HG03108 (cell line): Measurements from ENCODE around the gene PIP4K2B.
A peak's percentile ranks its signal among the peaks of the same experiment; 100 is the strongest.
"Not testable (repeated sequence)": the region's sequence is repeated elsewhere in the genome, so short reads cannot be mapped to it uniquely, and the experiment has no call there.

Experiments used
- ATAC-seq: cut with Tn5 transposase; IDR thresholded peaks from one replicate; pipeline ENCODE4 v1.9.1; 2021; ENCODE audit warnings: moderate library complexity; ENCODE audit not compliant: unreplicated experiment

PIP4K2B gene

DNA sequence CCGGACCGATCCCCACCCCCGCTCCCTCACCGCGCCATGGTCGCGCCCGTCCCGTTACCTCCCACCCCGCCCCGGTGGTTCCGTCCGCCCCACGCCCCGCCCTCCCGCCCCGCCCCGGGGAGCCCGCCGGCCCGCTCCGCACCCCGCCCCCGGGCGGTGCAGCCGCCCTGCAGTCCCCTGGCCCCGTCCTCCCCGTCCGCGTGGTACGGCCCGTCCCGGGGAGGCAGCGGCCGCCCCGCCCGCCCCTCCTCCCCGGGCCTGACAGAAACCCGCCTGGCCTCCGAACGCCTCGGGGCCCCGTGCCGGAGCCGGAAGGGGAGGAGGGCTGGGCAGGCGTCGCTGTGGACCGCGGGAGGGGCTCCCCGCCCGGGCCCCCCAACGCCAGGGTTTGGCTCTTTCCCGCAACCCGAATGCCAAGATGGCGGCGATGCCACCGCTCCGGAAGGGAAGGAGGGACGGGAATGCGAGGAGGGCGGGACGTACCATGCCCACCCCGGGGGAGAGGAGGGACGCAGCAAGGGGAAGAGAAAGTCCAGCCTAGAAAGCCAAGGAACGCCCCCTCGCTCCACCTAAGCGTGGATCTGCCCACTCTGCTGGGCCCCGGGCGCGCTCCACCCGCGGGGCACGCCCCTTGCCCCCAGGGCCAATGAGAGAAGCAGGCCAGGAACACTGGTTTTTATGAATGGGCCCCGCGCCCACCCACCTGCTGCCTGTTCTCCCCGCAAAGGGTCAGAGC, at the start of gene PIP4K2B:
Gene PIP4K2B, minus strand, starts transcription at position 56 of the 736 bp plus-strand sequence. CDS start 132 bp downstream, outside the sequence.
- ATAC-seq: peak; percentile 72

DNA sequence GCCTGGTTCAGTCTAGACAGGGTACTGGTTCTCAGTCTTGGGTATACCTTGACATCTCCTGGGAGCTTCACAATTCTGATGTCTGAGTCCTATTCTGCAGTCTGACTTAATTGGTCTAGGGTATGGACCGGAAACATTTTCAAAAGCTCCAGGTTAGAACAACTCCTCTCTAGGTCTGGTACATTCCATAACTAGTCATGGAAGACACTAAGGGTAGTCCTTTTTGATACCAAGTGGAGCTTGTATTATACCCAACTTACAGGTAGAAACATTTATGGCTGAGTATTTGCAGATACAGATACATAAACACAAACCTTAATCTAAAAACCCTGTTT, 49.2 kb upstream of the PIP4K2B start:
- no peak for ATAC-seq

- no peak for ATAC-seq
Measured at GRCh38 chr17:38844261-38844757, 45.0 kb upstream of the PIP4K2B start.

- ATAC-seq: no peak
Measured at GRCh38 chr17:38825762-38826247, 26.4 kb upstream of the PIP4K2B start.

- peak; percentile 70 for ATAC-seq
Measured at GRCh38 chr17:38824899-38825761, 25.8 kb upstream of the PIP4K2B start, which contains the start of gene CWC25. Gene CWC25, minus strand, starts transcription at chr17:38825321. Its CDS starts 138 bp downstream, at chr17:38825183.

DNA sequence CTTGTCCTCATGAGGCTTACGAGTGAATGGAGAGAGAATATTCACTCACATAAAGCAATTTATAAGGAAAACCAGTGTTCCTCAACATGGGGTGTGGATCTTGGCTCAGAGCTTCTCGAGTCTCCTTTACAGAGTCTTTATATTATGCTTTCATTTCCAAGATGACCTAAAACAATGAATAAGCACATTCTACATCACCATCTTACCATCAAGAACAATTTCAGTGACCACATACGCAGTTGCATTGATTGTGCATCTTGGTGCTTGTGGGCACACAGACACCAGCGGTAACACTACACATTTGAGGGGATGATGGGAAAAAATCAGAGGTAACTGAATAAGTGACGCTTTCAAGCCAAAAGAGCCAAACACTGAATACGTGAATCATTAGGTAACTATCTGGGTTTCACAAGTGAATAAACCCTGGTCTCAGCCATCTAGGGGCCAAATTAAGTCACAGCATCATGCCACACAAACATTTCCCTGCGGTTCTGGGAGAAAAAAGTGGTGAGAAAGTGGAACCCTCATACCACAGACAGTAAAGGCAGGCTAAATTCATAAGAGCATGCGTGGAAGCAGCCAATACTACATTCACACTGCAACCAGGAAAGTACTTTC, 16.3 kb upstream of the PIP4K2B start:
- no peak for ATAC-seq

DNA sequence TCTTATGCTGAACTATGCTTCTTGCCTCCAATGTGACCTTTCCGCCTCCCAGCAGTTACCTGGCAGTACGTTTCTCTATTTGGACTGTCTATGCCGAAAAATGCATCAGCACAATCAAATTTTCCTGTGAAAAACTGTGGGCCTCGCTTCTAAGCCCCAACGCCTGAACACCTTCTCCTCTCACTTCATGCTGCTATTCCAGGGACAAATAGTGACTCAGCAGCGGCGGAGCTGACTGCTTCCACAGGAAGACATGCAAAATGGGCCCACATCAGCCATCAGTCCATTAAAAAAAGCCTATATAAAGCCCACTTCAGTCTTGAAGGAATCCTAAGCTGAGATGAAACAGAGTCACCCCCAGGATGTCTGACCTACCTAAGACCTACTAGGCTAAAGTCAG, 10.5 kb upstream of the PIP4K2B start:
- ATAC-seq: no peak

- ATAC-seq: no peak
Measured at GRCh38 chr17:38800237-38800760, 943 bp upstream of the PIP4K2B start.

DNA sequence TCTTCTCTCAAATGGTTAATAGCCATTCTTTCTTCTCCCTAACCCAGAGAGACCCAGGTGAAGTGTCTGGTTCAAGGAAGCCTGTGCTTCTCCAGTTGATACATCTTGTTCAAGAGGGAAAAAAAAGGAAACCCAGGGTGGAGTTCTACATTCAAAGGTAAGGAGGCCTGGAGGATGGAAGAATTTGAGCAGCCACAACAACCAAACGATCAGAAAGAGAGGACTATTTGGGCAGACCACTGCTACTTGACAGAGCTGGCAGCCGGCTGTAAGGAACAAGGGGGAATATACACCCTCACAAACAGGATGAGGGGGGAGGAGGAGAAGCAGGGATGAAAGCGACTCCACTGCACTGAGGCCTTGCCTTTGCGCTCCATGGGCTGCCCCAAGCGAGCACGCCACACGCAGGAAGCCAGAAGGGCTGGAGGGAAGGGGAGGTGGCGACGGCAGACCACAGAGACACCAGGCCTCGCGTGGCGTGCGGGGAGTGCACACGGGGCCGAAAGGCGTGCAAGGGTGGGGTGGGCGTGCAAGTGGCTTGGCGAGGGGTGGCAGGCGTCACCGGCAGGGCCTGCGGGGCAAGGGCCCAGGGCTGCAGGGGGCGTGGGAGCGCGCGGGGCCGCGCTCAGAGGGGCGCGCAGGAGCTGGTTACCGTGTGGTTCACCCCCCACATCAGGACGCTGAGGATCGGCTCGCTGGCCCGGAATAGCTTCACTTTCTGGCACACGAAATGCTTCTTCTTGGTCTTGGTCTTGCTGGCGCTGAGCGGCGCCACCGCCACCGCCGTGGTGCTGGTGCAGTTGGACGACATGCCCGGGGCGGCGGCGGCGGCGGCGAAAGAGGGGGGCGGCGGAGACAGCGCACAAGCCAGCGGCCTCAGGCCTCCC, 499 bp downstream of the PIP4K2B start:
- ATAC-seq: peak; percentile 13

- no peak for ATAC-seq
Measured at GRCh38 chr17:38797828-38798227, 1.5 kb downstream of the PIP4K2B start.

DNA sequence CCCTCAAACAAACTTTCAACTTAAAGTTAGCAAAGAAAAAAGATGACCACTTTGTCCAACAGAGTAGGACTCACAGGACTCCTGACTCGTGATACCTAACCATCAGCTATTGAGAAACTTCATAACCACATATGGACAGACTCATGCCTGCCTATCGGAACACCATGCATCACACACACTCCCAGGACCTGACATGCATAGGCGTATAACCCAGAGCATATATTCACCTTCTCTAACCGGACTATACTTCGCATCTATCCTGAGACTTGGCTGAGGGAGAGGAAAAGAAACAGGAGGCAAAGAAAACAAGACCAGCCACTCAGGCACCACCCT, 2.2 kb downstream of the PIP4K2B start:
- ATAC-seq: no peak

GRCh38 chr17:38796451-38797157, 2.8 kb downstream of the PIP4K2B start:
- no peak for ATAC-seq

DNA sequence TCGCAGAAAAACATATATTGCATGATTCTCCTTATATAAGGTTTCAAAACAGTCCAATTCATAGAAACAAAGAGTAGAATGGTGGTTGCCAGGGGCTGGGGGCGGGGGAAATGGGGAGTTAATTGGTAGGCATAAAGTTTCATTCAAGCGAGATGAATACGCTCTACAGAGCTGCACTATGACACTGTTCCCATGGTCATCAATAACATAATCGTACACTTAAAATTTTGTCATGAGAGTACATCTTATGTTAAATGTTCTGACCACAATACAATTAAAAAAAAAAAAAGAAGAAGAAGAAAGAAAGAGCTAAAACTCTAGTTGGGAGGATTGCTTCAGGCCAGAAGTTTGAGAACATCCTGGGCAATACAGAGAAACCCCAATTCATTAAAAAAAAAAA, 5.1 kb downstream of the PIP4K2B start:
- ATAC-seq: no peak

DNA sequence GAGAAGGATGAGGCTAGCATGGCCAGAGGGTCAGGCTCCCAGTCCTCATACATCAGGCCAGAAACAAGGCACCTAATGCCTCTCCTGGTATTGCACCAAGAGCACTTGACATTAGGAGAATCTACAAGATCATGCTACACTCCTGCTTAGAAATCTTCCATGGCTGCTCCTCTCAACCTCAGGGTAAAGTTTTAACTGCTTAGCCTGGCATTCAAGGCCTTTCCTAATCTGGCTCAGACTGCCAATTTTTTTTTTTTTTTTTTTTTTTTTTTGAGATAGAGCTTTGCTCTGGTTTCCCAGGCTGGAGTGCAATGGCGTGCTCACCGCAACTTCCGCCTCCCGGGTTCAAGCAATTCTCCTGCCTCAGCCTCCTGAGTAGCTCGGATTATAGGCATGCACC, 8.2 kb downstream of the PIP4K2B start:
- ATAC-seq: no peak

DNA sequence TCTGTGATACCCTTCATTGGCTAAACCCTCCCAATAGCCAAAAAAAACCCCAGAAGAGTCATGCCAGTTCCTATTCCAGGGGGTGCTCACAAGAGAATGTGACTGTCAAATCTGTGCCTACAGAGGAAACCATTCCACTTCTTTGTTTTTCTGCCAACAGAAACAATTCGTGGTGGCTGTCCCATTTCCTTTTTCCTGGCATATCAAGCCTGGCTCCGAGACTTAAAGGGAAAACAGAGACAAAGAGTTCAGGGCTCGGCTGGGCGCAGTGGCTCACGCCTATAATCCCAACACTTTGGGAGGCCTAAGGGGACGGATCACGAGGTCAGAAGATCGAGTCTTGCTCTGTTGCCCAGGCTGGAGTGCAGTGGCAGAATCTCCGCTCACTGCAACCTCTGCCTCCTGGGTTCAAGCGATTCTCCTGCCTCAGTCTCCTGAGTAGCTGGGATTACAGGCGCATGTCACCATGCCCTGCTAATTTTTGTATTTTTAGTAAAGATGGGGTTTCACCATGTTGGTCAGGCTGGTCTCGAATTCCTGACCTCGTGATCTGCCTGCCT, 9.1 kb downstream of the PIP4K2B start:
- not testable (repeated sequence) for ATAC-seq

GRCh38 chr17:38789185-38789584, 10.2 kb downstream of the PIP4K2B start:
- ATAC-seq: no peak

DNA sequence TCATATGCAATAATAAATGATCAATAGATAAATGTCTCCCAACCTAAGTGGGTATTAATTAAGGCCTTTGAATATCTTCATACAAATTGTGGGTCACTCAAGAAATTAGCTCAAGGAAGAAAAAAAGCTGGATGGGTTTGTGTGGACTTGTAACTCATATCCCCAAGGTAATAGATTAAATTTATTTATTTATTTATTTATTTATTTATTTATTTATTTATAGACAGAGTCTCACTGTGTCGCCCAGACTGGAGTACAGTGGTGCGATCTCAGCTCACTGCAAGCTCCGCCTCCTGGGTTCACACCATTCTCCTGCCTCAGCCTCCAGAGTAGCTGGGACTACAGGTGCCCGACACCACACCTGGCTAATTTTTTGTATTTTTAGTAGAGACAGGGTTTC, 11.4 kb downstream of the PIP4K2B start:
- not testable (repeated sequence) for ATAC-seq

DNA sequence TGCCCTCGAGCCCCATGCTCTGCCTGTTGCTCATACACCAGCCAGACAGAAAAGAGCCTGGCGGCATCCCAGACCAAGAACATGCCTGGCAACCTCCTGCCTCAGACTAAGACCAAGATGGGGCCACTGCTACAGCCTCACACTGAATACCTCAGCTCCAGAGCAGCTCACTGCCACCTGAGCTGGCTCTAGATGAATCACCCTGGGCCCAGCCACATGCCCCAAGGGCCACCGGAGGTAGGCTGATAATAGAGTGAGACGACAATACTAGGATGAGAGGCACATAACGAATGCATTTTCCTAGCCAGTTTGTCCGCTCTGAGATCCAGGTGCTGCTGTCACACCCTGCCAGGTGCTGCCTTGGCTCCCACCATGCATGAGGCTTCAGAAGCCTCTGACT, 13.0 kb downstream of the PIP4K2B start:
- no peak for ATAC-seq

DNA sequence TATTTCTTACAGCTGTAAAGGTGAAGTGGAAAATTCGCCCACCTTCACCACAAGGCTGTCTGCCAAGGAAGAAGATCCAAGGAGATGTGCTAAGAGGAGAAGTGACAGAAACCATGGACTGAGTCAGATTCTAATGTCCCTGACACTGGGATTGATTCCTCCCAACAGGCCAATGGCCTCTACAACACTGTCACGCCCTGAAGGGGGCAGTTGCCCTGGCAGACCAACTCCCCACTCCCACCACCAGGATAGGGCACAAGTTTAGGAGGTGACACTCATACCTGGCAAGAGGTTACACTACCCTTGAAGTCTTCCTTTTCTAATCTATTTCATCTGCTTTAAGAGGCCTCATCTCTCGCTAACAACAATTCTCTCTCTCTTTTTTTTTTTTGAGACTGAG, 16.1 kb downstream of the PIP4K2B start:
- ATAC-seq: no peak
